Activated CD8-positive, alpha-beta T cell treated with anti-CD3 and anti-CD28 coated beads for 36 hours (primary cell): ENCODE results near the gene DAB1. TPM values are rescaled to one million over a fixed set of nuclear protein-coding genes. Genes with fewer than 3 reads are reported as not detected.

Experiments
- ATAC-seq: fragments of 200-7000 bp; cut with Tn5 transposase; one replicate; pipeline ENCODE4 v1.10.0; 2021; ENCODE audit warnings: mild to moderate bottlenecking, moderate library complexity
- CTCF ChIA-PET: fragments of 350-600 bp; sonication (Branson Sonifier 250); formaldehyde crosslinking; loops from one replicate; lab custom pipeline; 2021; ENCODE audit warnings: antibody characterized with exemption; lab: Charles Lee
- POLR2A ChIA-PET: fragments of 350-600 bp; sonication (Branson Sonifier 250); formaldehyde crosslinking; loops from one replicate; lab custom pipeline; 2021; ENCODE audit warnings: antibody characterized with exemption; lab: Charles Lee
- DNase-seq: peaks from one replicate; pipeline ENCODE4 v3.0.0-alpha.2; 2020
- H3K27ac Mint-ChIP-seq: one replicate; pipeline ENCODE4 v1.8.0; 2021; ENCODE audit warnings: mild to moderate bottlenecking, mixed read lengths
- H3K27me3 Mint-ChIP-seq: one replicate; pipeline ENCODE4 v1.8.0; 2021; ENCODE audit warnings: mixed read lengths
- H3K36me3 Mint-ChIP-seq: one replicate; pipeline ENCODE4 v1.8.0; 2021; ENCODE audit warnings: low read depth, mixed read lengths
- H3K4me1 Mint-ChIP-seq: one replicate; pipeline ENCODE4 v1.8.0; 2021; ENCODE audit warnings: low read depth, mixed read lengths
- H3K4me3 Mint-ChIP-seq: one replicate; pipeline ENCODE4 v1.8.0; 2021; ENCODE audit warnings: mild to moderate bottlenecking, moderate library complexity, mixed read lengths
- H3K9me3 Mint-ChIP-seq: one replicate; pipeline ENCODE4 v1.8.0; 2021; ENCODE audit warnings: mixed read lengths
- CTCF ChIP-seq: fragments of 200-600 bp; IDR thresholded peaks from one replicate; pipeline ENCODE4 v1.8.0; 2022; ENCODE audit warnings: antibody characterized with exemption, mild to moderate bottlenecking
- intact Hi-C: fragments of 100-400 bp; cut with micrococcal nuclease; formaldehyde crosslinking; loops from one replicate; pipeline ENCODE4 v1.10.0; 2022
- total RNA-seq, 2 experiments: library from RNA; stranded (reverse); gene quantifications; one replicate each; pipeline ENCODE4 v1.2.3, GENCODE V29; 2021

Gene DAB1
- total RNA-seq, 2 experiments from 2014 or later, result not detected

DNA sequence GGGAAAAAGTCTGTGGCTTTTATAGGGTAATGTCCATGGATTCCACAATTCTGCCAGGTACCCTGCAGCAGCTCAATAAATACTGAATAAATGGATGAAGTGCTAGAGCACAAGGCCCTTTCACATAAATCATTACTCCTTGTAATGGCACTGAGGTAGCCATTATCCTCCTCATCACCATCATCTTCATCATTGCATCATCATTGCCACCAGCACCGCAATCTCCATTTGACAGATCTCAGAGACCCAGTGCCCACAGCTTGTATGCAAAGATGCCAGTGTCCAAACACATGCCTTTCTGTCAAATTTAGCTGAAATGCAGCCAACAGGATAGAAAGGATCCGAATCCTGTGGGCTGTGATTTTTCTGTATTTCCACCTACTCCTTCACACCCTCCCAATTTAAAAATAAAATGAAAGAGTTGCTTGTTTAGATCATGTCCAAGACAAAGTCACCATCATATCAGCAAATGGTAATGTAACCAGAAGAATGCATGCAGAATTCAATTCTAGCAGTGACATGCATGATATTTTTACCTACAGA, 17.4 kb downstream of the DAB1 start:
- no peak for TF ChIP-seq CTCF
- no peak for DNase-seq
- Mint-ChIP-seq H3K27me3 (peaks cover 3% of the 10 kb centered on the region), H3K36me3 (no peaks in the 10 kb centered on the region), H3K4me3 (no peak overlapping the region), H3K9me3 (no peaks in the 10 kb centered on the region), H3K4me1 (no peaks in the 10 kb centered on the region), H3K27ac (no peak overlapping the region)
- ATAC-seq, result no peak
- ChIA-PET CTCF (no interaction called here), POLR2A (no interaction called here)
- intact Hi-C loops, result no loop called here

DNA sequence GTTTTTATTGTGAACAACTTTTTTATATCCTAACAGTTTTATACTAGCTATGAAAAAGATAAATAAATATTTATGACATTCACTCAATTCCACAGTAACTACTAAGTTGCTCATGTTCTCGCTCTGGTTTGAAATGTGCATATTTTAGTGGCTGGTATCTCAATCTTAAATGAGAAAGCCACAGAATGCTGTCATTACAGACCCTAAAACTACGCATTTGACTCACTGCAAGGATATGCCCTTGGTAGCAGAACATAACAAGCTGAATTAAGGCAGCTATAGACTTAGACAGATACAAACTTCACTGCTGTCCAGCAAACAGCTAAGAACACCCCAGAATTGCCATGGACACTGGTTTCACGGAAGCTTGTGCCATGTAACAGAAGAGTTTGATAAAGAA, 19.0 kb downstream of the DAB1 start:
- ATAC-seq, result no peak
- intact Hi-C loops, result no loop called here
- Mint-ChIP-seq H3K27ac (no peak overlapping the region), H3K36me3 (no peaks in the 10 kb centered on the region), H3K4me1 (no peaks in the 10 kb centered on the region), H3K27me3 (peaks cover 6% of the 10 kb centered on the region), H3K4me3 (no peak overlapping the region), H3K9me3 (no peaks in the 10 kb centered on the region)
- CTCF ChIA-PET, result no interaction called here
- POLR2A ChIA-PET, result no interaction called here
- DNase-seq, result no peak
- TF ChIP-seq CTCF, result no peak

GRCh38 chr1:57403201-57403600, 20.7 kb downstream of the DAB1 start:
- ChIA-PET CTCF (no interaction called here), POLR2A (no interaction called here)
- no peak for ATAC-seq
- Mint-ChIP-seq H3K27me3 (peaks cover 3% of the 10 kb centered on the region), H3K4me3 (no peak overlapping the region), H3K4me1 (no peaks in the 10 kb centered on the region), H3K36me3 (no peaks in the 10 kb centered on the region), H3K27ac (no peak overlapping the region), H3K9me3 (no peaks in the 10 kb centered on the region)
- no peak for TF ChIP-seq CTCF
- DNase-seq, result no peak
- intact Hi-C loops, result no loop called here

DNA sequence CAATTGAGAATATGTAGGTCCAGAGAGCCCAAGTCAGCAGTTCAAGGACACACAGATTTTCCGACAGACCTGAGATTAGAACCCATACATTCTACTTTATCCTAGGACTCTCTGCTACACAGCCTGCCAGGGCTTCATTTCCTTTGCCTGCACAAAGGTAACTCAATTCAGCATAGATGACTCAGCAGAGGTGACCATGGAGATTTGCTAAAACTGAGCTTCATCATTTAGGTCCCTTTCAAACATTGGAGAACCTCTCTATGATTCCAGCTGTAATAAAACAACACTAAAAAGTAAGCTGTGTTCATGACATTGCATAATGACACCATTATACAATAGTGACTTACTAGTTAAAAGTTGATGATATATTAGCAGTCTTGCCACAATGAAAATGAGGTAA, 22.2 kb downstream of the DAB1 start:
- no peak for ATAC-seq
- TF ChIP-seq CTCF, result no peak
- Mint-ChIP-seq H3K4me1 (no peaks in the 10 kb centered on the region), H3K27me3 (peaks cover 3% of the 10 kb centered on the region), H3K9me3 (no peaks in the 10 kb centered on the region), H3K27ac (no peak overlapping the region), H3K4me3 (no peak overlapping the region), H3K36me3 (no peaks in the 10 kb centered on the region)
- ChIA-PET CTCF (no interaction called here), POLR2A (no interaction called here)
- intact Hi-C loops, result no loop called here
- DNase-seq, result no peak

DNA sequence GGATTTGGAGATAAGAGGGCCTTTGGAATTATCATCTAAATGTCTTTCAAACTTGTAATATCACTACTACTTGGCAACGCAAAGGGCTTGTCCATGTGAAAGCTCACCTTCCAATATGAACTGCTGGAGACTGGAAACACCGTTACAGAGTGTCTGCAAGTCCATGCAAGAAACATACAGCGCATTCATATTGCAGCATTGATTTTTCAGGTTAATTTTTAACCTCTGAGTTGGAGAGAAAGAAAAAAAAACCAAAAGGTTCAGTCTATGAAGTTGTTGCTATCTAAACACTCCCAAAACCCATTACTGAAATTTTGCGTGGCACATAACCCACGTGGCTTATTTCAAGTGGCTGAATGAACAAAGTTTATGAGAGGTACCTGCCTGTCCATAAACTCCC, 23.8 kb downstream of the DAB1 start:
- ChIA-PET POLR2A (no interaction called here), CTCF (no interaction called here)
- intact Hi-C loops, result no loop called here

More for the DNA sequence above, 23.8 kb downstream of the DAB1 start:
- DNase-seq, result no peak
- no peak overlapping the region for H3K4me3 Mint-ChIP-seq
- H3K27ac Mint-ChIP-seq, result no peak overlapping the region
- no peaks in the 10 kb centered on the region for H3K9me3 Mint-ChIP-seq
- peaks cover 3% of the 10 kb centered on the region for H3K27me3 Mint-ChIP-seq
- H3K36me3 Mint-ChIP-seq, result no peaks in the 10 kb centered on the region
- no peaks in the 10 kb centered on the region for H3K4me1 Mint-ChIP-seq
- TF ChIP-seq CTCF, result no peak
- no peak for ATAC-seq
